Astrocyte of the spinal cord (primary cell): Measurements from ENCODE around the gene TNFRSF14.

Experiments used
- DNase-seq: peaks from one replicate; pipeline ENCODE4 v3.0.0; 2011; ENCODE audit warnings: low read depth, low spot score
- H3K4me3 ChIP-seq: 2 replicates; pipeline ENCODE4 v1.5.1; 2011; ENCODE audit warnings: low read depth, mild to moderate bottlenecking, low read length, moderate library complexity
- in situ Hi-C: cut with HindIII; loops from 2 replicates; pipeline ENCODE4 v1.10.0; 2017; ENCODE audit warnings: low sequenced_read_pairs
- TF ChIP-seq, protein P1 (sequence below): IDR thresholded peaks from 2 replicates; pipeline ENCODE4 v1.5.1; 2012; ENCODE audit warnings: low read depth, mild to moderate bottlenecking, low read length, inconsistent platforms

The TNFRSF14 gene

DNA sequence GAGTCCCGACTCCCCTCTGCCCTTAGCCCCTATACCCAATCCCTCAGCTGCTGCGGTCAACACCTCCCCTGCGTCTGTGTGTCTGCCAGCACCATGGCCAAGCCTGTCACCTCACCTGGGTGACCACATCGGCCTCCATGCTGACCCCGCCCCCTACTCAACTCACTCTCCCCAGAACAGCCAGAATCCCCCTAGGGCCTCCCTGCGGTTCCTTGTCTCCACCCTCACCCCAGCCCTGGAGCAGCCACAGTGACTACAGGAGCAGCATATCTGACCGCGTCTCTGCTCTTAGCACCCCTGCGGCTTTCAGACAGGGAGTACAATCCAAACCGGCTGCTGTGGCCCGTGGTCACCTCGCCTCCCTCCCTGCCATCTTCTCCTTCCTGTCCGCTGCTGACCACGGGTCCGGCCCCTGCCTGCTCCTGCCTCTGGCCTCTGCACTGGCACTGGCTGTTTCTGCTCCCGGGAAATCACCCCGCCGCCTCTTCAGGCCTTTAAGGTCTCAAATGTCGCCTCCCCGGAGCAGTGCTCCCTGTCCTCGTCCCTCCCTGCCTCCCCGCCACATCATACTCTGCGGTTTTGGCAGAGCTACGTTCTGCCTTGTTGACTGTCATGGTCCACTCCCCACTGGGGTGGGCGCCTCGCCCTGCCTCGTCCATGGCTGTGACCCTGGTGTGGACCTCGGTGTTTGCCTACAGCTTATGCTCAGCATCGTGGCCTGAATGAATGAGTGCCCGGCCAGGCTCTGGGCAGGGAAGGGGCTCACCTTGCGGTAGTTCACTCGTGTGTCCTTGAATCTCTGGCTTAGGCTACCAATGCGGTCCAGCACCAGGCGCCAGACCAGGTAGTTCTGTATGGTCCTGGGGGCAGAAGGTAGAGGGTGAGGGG lies 41.5 kb downstream of the TNFRSF14 start:
- H3K4me3 ChIP-seq: no peak overlapping the region
- in situ Hi-C loops: no loop called here
- DNase-seq: no peak
- TF ChIP-seq, protein P1, sequence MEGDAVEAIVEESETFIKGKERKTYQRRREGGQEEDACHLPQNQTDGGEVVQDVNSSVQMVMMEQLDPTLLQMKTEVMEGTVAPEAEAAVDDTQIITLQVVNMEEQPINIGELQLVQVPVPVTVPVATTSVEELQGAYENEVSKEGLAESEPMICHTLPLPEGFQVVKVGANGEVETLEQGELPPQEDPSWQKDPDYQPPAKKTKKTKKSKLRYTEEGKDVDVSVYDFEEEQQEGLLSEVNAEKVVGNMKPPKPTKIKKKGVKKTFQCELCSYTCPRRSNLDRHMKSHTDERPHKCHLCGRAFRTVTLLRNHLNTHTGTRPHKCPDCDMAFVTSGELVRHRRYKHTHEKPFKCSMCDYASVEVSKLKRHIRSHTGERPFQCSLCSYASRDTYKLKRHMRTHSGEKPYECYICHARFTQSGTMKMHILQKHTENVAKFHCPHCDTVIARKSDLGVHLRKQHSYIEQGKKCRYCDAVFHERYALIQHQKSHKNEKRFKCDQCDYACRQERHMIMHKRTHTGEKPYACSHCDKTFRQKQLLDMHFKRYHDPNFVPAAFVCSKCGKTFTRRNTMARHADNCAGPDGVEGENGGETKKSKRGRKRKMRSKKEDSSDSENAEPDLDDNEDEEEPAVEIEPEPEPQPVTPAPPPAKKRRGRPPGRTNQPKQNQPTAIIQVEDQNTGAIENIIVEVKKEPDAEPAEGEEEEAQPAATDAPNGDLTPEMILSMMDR: no peak

DNA sequence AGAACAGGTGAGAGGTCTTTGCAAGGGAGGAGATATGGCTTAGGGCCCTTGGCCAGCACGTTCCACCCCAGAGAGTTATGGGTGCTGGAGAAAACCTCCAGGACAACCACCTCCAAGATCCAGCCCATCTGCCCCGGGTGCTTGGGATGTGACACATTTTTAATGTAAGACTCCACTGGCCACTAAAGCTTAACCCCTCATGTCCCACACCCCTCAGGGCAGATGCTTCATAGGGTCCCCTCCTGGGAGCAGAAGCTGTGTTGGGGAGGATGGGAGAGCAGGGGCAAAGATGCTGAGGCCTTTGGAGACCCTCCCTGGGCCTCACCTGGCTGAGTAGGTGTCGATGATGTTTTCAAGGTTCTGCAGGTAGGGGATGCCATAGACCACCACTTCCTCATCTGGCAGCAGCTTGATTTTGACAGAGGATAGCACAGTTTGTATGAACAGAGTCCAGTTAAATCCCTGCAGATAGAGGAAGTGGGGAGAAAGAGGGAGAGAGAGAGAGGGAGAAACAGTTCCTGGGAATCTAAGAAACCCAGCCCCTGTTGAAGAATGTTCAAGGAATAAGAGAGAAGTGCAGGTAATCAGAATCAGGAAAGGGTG lies 42.3 kb downstream of the TNFRSF14 start:
- in situ Hi-C loops: no loop called here
- H3K4me3 ChIP-seq: no peak overlapping the region

DNA sequence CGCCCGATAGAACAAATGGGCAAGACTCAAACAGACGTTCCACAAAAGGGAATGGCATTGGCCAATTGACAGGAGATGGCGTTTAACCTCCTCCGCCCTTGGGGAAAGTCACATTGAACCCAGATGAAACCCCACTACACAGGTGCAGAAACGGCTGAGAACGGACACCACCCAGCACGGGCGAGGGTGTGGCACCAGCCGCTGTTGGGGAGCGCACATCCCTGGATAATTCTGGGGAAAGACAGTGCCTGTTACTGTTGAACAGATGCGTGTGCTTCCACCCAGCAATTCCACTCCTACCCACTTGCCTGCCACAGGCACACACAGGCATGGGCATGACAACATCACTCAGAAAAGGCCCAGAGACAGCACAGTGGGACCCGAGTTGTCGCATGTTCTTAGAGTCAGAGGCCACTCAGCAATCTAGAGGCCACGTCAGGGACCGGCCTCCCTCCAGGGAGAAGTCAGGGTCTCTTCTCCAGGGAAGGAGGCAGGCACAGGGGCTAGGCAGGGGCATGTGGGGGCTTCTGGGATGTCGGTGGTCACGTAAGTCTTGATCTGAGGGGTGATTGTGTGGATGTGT lies 45.6 kb downstream of the TNFRSF14 start:
- TF ChIP-seq, protein P1: no peak
- in situ Hi-C loops: no loop called here
- no peak for DNase-seq
- H3K4me3 ChIP-seq: no peak overlapping the region

More for the DNA sequence above, 42.3 kb downstream of the TNFRSF14 start:
- no peak for DNase-seq
- TF ChIP-seq, protein P1: no peak

DNA sequence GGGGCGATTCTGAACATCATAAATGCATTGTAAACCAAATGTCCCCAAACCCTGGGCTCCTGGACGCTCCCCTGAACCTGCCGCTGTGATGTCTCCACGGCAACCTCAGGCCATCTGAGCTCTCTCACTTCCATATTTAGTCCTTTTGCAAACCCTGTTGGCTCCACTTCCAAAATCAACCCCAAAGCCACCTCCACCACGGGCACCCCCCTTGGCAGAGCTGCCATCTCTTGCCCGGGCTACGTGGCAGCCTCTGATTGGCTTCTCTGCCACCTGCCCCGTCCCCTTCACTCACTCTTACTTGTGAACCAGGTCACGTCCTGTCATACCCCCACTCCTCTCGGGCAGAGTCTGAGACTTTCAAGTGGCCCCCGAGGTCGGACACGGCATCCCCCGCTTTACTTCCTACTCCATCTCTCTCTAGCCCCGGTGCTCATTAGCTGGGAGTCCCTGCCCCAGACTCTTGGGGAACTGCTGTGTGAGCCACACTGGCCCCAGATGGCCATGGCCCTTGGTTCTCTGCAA lies 46.2 kb downstream of the TNFRSF14 start:
- in situ Hi-C loops: no loop called here
- no peak overlapping the region for H3K4me3 ChIP-seq
- TF ChIP-seq, protein P1: no peak
- no peak for DNase-seq

DNA sequence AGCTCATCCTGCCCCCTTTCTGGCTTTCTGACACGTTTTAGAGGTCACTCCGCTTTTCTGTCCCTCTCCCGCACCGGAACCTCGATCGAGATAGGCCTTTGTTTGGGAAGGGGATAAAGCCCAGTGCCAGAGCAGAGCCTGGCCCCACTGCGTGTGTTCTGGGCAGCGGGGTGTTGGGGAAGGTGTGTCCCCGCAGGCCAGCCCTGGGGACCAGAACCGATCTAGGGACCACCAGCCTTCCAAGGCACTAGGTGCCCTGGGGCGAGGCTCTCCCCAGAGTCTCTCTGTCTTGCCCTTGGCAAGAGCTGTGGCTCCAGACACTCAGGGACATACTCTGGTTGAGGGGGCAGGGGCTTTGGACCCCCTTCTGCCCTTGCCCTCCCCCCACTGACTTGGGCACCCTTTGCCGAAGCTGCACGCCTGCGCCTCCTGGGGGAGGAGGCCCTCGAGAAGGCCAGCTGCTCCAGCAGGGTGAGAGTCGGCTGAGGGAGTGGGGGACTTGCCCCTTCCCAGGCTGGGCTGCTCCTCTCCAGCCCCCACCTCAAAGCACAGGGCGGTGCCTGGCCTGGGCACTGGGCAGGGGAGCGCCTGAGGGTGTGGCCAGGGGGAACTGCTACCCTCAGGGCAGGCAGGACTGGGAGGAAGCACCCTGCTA lies 46.8 kb downstream of the TNFRSF14 start:
- in situ Hi-C loops: no loop called here
- no peak overlapping the region for H3K4me3 ChIP-seq
- no peak for DNase-seq
- TF ChIP-seq, protein P1: no peak

DNA sequence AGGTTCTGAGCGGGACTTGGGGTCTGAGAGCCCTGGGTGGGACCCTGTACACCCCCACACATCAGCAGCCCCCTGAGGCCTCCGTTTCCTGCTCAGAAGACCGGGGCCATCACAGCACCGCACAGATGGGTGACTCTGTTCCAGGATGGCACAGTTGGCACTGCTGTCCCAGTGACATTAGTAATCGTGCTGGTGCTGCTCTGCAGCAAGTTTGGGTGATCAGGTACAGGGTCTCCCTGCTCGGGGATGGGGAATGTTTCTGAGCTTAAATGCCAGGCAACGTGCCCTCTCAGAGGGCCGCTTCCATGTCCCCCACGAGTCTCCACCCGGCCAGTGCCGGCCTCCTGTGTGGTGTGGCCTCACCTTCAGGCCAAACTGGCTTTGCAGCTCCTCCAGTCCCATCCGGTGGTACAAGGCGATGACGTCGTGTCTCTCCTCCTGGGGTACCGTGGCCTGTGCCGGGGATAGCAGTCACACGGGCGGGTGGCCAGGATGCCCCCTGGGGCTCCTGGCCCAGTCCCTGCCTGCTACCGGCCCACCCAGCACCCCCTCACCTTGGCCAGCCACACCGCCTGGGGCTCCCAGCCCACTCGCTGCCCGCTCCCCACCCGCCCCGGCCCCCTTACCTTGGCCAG lies 47.5 kb downstream of the TNFRSF14 start:
- TF ChIP-seq, protein P1: no peak
- DNase-seq: no peak
- H3K4me3 ChIP-seq: no peak overlapping the region
- in situ Hi-C loops: no loop called here
